ENCODE measurements around the gene TPD52L1.

DNA sequence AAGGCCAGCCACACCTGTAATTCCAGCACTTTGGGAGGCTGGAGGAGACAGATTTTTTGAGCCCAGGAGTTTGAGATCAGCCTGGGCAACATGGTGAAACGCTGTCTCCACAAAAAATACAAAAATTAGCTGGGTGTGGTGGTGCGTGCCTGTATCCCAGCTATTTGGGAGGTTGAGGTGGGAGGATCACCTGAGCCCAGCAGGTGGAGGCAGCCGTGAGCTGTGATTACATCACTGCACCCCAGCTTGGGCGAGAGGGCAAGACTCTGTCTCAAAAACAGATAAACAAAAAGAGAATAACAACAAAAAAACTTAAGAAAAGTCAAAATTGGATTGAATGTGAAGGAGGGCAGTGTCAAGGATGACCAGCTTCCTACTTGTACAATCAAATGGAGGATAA lies 2.9 kb downstream of the TPD52L1 start:
- TF ChIP-seq, protein P1, sequence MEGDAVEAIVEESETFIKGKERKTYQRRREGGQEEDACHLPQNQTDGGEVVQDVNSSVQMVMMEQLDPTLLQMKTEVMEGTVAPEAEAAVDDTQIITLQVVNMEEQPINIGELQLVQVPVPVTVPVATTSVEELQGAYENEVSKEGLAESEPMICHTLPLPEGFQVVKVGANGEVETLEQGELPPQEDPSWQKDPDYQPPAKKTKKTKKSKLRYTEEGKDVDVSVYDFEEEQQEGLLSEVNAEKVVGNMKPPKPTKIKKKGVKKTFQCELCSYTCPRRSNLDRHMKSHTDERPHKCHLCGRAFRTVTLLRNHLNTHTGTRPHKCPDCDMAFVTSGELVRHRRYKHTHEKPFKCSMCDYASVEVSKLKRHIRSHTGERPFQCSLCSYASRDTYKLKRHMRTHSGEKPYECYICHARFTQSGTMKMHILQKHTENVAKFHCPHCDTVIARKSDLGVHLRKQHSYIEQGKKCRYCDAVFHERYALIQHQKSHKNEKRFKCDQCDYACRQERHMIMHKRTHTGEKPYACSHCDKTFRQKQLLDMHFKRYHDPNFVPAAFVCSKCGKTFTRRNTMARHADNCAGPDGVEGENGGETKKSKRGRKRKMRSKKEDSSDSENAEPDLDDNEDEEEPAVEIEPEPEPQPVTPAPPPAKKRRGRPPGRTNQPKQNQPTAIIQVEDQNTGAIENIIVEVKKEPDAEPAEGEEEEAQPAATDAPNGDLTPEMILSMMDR (IDR thresholded peaks at IDR 0.05), result no peak
- no peak for TF ChIP-seq POLR2A (IDR thresholded peaks at IDR 0.05)

All from testis (tissue), 2 donors.